NB4 (cell line): ENCODE results near the gene GALNS.
A peak's percentile ranks its signal among the peaks of the same experiment; 100 is the strongest.

ENCODE experiments used
- DNase-seq: peaks from one replicate; pipeline ENCODE4 v3.0.0; 2010; ENCODE audit warnings: low read depth
- H3K4me3 ChIP-seq: one replicate; pipeline ENCODE4 v1.5.1; 2011; ENCODE audit warnings: mild to moderate bottlenecking, low read depth, low read length, moderate library complexity
- MAX ChIP-seq: IDR thresholded peaks from 2 replicates; pipeline ENCODE4 v1.6.1; 2011; ENCODE audit warnings: low read depth, low read length
- MYC ChIP-seq: IDR thresholded peaks from 2 replicates; pipeline ENCODE4 v1.6.1; 2011; ENCODE audit warnings: low read depth, low read length
- POLR2A ChIP-seq: IDR thresholded peaks from 2 replicates; pipeline ENCODE4 v1.6.1; 2011; ENCODE audit warnings: mild to moderate bottlenecking; ENCODE audit not compliant: insufficient read length; ENCODE audit errors: extremely low read depth
- TF ChIP-seq, protein P1 (sequence below): IDR thresholded peaks from one replicate; pipeline ENCODE4 v1.5.1; 2012; ENCODE audit warnings: low read depth, low read length

Gene GALNS

GRCh38 chr16:88812513-88813268, 44.1 kb downstream of the GALNS start:
- peak overlapping the region; percentile 86 for H3K4me3 ChIP-seq
- DNase-seq = peak; percentile 88
- TF ChIP-seq POLR2A (no peak), MAX (peak; percentile 67; the same call in 1 of the 2 replicates), MYC (peak; percentile 40; the same call in 1 of the 2 replicates)
- TF ChIP-seq, protein P1, sequence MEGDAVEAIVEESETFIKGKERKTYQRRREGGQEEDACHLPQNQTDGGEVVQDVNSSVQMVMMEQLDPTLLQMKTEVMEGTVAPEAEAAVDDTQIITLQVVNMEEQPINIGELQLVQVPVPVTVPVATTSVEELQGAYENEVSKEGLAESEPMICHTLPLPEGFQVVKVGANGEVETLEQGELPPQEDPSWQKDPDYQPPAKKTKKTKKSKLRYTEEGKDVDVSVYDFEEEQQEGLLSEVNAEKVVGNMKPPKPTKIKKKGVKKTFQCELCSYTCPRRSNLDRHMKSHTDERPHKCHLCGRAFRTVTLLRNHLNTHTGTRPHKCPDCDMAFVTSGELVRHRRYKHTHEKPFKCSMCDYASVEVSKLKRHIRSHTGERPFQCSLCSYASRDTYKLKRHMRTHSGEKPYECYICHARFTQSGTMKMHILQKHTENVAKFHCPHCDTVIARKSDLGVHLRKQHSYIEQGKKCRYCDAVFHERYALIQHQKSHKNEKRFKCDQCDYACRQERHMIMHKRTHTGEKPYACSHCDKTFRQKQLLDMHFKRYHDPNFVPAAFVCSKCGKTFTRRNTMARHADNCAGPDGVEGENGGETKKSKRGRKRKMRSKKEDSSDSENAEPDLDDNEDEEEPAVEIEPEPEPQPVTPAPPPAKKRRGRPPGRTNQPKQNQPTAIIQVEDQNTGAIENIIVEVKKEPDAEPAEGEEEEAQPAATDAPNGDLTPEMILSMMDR = peak; percentile 32

- TF ChIP-seq, protein P1 = peak; percentile 31
- TF ChIP-seq MAX (peak; percentile 90), MYC (peak; percentile 95), POLR2A (peak; percentile 87)
- H3K4me3 ChIP-seq = peak within 1 kb of the TSS; percentile 86
- peak; percentile 96 for DNase-seq
Measured at GRCh38 chr16:88811769-88812512, 44.8 kb downstream of the GALNS start, which contains the start of gene APRT. Gene APRT, minus strand, starts transcription at chr16:88811928. Its CDS starts 29 bp downstream, at chr16:88811899.

DNA sequence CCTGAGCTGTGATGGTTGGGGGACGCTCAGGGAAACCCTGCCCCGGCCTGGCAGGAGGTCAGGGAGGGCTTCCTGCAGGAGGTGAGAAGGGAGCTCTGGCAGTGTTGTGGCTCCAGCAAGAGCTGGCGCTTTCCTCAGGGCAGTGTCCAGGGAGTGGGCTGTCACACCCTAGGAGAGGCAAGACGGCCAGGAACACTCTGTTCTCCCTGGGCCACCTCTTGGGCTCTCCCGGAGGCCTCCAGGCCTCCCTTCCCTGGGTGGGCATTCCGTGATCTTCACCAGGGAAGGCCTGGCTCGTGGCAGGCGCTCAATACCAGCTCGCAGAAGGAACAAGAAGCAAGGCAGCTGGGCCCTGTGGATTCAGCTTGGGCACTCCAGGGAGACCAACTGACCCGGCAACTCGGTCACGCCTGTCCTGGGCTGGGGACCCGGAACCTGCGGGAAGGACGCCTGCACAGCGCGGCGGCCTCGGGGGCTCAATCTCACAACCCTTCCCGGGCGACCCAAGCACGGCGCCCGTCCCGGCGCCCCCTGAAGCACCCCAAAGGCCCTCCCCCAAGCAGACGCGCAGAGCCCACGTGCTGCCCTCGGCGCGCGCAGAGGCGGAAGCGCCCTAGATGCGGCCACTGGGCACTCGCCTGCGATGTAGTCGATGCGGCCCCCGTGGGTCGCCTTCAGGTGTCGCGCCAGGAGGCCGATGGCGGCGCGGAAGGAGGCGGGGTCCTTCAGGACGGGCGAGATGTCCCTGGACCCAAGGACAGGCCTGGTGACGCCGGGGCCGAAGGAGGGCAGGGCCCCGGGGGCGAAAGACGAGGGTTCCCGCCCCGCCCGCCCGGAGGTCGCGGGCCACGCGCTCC, 45.6 kb downstream of the GALNS start:
- H3K4me3 ChIP-seq = peak overlapping the region; percentile 86
- DNase-seq = peak; percentile 89
- TF ChIP-seq POLR2A (peak; percentile 82), MAX (peak; percentile 95), MYC (peak; percentile 89)
- TF ChIP-seq, protein P1 = no peak

DNA sequence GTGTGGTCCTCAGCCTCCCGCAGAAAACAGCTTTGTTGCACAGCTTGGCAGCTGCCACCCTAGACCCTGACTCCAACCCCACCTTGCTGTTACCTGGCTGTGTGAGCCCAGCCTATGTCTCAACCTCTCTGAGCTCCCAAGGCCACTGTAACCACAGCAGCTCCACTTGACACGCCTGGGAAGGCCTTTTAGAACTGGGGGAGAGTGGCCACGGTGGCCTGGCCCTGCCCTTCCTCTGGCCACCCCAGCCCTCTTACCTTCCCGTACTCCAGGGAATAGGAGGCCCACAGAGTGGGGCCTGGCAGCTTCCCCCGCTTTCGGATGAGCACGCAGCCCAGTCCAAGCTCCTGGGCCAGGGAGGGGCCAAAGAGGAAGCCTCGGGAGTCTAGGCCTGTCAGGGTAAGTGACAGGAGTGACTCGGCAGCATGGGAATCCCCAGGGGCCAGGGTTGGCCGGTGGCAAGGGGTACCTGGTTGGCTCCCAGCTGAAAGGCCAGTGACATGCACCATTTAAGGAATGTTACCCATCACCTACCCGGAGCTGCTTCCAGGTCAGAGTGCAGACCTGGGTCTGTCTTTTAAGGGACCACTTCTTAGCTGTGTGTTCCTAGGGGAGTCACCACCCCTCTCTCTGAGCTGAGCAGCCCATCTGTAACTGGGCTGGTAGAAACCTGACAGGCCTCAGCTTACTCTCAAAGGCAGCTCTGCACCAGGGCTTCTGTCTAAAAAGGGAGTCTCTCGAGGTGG, 46.4 kb downstream of the GALNS start:
- H3K4me3 ChIP-seq = peak overlapping the region; percentile 86
- peak; percentile 47; the same call in 1 of the 2 replicates for TF ChIP-seq MYC
- peak; percentile 49; the same call in 1 of the 2 replicates for TF ChIP-seq MAX
- TF ChIP-seq, protein P1 = no peak
- peak; percentile 19 for TF ChIP-seq POLR2A
- peak; percentile 91 for DNase-seq
